Stimulated activated naive B cell treated with anti-CD40 and anti-IgM and Interleukin-4, amounts not matched to agents 10 μg/mL and 1 μg/mL and 100 μg/mL, for 72 hours (primary cell): ENCODE results near the gene PPP1R3F.

Experiments
- ATAC-seq, 2 donors: fragments of 150-1000 bp; cut with Tn5 transposase; replicated peaks; 2 replicates each; pipeline ENCODE4 v1.10.0; 2021; ENCODE audit warnings: moderate library complexity in 1 of 2
- DNase-seq: peaks from one replicate; pipeline ENCODE4 v3.0.0; 2021
- H3K27ac Mint-ChIP-seq: one replicate; pipeline ENCODE4 v1.8.0; 2022; ENCODE audit warnings: mild to moderate bottlenecking, mixed read lengths
- H3K27me3 Mint-ChIP-seq, 2 donors: one replicate each; pipeline ENCODE4 v1.8.0; 2022; ENCODE audit warnings: mixed read lengths in 2 of 2
- H3K36me3 Mint-ChIP-seq, 2 donors: one replicate each; pipeline ENCODE4 v1.8.0; 2022; ENCODE audit warnings: mixed read lengths in 2 of 2, mild to moderate bottlenecking in 1 of 2
- H3K4me1 Mint-ChIP-seq, 2 donors: one replicate each; pipeline ENCODE4 v1.8.0; 2022; ENCODE audit warnings: mixed read lengths in 2 of 2, mild to moderate bottlenecking in 1 of 2
- H3K4me3 Mint-ChIP-seq, 2 donors: one replicate each; pipeline ENCODE4 v1.8.0; 2022; ENCODE audit warnings: mild to moderate bottlenecking in 2 of 2, mixed read lengths in 2 of 2, moderate library complexity in 1 of 2
- H3K9me3 Mint-ChIP-seq, 2 donors: one replicate each; pipeline ENCODE4 v1.8.0; 2022; ENCODE audit warnings: mixed read lengths in 2 of 2, mild to moderate bottlenecking in 1 of 2

The PPP1R3F gene

DNA sequence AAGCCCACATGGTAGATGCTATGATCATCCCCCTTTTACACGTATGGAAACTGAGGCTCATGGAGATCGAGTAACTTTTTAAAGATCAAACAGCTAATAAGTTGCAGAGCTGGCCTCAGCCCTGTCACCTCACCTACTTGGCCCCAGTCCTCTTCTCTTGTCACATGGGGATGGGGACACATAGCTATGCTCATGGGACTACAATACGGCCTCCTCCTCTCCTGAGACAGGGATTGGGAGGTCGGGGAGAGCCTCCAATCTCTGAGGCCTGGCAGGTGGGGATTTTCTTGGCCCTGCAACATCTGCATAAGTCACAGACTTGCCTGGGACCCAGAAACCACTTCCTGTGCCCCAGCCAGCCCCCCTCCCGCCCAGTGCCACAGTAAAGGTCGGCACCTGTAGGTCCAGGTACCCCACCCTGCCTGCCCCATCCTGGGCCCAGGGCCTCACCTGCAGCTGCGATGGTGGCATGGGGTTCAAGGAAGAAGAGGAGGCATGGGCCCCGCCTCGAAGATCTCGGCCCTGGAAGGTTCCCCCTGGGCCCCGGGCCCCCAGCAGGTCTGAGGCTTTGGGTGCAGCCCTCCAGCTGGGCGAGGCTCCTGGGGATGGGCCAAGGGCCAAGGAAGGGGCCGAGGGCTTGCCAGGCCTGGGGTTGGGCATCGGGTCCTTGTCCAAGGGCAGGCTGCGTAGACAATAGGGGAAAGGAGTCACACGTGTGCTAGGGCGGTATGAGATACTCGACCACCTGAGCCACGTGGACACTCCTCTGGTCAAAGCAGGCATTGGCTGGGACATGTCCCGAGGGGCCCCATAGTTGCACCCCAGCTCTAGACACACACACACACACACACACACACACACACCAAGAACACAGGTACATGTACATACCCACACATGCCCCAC is 11.5 kb upstream of the PPP1R3F start:
- H3K36me3 Mint-ChIP-seq = peaks cover 0 to 9% of the 10 kb centered on the region in 2 donors
- no peak for DNase-seq
- peak overlapping the region; percentile 16 for H3K27ac Mint-ChIP-seq

DNA sequence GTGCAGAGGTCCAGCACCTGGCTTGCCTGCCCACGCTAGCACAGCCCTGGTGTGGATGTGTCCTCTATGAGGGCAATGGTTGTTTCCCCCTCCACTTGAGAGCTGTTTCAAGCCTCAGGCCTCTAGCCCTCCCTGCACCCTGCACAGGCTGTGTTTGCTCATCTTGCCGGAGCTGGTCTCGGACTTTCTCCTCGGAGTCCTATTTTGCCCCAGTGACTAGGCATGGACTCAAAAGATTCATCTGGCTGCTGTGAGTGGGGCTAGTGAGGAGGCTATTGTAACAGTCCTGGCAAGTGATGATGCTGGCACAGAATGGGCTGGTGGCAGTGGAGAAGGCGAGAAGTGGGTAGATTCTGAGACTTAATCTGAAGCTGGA is 10.9 kb upstream of the PPP1R3F start:
- Mint-ChIP-seq H3K4me1 (peaks cover 8 to 24% of the 10 kb centered on the region in 2 donors), H3K27me3 (peaks cover 10 to 14% of the 10 kb centered on the region in 2 donors), H3K4me3 (no peak overlapping the region), H3K36me3 (peaks cover 0 to 9% of the 10 kb centered on the region in 2 donors), H3K9me3 (no peaks in the 10 kb centered on the region), H3K27ac (no peak overlapping the region)
- no peak for ATAC-seq
- no peak for DNase-seq

More for the DNA sequence above, 11.5 kb upstream of the PPP1R3F start:
- no peaks in the 10 kb centered on the region for H3K9me3 Mint-ChIP-seq
- peaks cover 10 to 28% of the 10 kb centered on the region in 2 donors for H3K4me1 Mint-ChIP-seq
- H3K4me3 Mint-ChIP-seq = no peak overlapping the region
- peaks cover 10 to 14% of the 10 kb centered on the region in 2 donors for H3K27me3 Mint-ChIP-seq
- ATAC-seq = peak; percentile 33 to 45

DNA sequence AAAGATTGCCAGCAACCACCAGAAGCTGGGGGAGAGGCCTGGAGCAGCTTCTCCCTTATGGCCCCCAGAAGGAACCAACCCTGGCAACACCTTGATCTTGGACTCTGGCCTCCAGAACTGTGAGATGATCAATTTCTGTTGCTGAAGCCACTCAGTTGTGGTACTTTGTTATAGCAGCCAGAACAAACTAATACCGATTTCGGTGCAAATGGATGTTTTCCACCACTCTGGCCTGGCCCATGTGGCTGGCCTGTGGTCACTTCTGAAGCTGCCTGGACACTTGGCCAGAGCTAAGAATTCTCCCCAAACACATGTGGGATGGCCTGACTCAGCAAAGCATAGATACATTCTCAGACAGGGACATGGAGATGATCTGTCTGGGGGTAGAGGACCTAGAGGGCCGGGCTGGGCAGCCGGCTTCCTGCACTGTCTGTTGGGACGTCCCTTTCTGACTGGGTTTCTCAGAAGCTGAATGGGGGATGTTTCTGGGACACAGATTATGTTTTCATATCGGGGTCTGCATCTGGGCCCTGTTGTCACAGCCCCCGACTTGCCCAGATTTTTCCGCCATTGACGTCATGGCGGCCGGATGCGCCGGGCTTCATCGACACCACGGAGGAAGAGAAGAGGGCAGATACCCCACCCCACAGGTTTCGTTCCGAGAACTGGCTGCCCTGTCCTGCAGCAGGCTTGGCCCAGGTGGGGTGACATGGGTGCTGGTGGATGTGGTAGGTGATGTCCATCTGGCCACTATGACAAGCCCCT is 9.2 kb upstream of the PPP1R3F start:
- Mint-ChIP-seq H3K9me3 (no peaks in the 10 kb centered on the region), H3K36me3 (peaks cover 0 to 8% of the 10 kb centered on the region in 2 donors), H3K4me3 (no peak overlapping the region), H3K4me1 (peaks cover 8 to 29% of the 10 kb centered on the region in 2 donors), H3K27me3 (peaks cover 14% of the 10 kb centered on the region in 2 donors), H3K27ac (no peak overlapping the region)
- ATAC-seq (no peak), DNase-seq (no peak)

DNA sequence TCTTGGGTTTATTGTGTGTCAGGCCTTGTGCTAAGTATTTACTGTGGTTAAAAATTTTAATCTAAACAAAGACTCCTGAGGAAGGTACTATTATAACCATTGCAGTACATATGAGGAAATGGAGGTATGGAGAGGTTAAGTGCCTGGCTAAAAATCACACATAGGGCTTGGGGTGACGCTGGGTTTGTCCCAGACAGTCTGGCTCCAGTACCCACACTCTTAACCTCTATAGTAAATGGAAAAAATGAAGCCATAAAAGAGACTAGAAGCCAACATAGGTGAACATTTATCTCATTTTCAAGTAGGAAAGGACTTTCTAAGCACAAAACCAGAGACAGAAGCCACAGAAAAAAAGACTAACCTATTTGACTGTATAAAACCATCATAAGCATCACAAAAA is 7.0 kb upstream of the PPP1R3F start:
- peaks cover 0 to 3% of the 10 kb centered on the region in 2 donors for H3K36me3 Mint-ChIP-seq
- ATAC-seq (no peak), DNase-seq (no peak)
- no peak overlapping the region for H3K4me3 Mint-ChIP-seq
- H3K27ac Mint-ChIP-seq = no peak overlapping the region
- peaks cover 14% of the 10 kb centered on the region in 2 donors for H3K27me3 Mint-ChIP-seq
- H3K4me1 Mint-ChIP-seq = peaks cover 8 to 22% of the 10 kb centered on the region in 2 donors
- no peaks in the 10 kb centered on the region for H3K9me3 Mint-ChIP-seq

DNA sequence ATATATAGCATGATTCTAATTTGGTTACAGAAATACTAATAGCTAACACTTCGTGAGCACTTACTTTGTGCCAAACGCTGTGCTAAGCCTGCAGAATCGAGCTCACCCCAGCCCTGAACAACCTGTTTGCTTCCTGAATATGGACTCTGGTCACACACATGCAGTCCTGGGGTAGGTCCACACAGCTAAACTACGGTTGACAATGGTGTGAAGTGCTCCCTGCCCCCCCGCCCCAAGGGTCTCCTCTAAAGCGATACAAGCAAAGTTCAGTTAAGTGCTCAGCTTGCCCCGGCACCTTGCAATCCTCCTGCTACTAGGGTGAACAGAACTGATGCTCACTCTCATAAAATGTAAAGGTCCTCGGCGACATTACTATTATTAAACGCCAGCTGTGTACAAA is 6.0 kb upstream of the PPP1R3F start:
- Mint-ChIP-seq H3K36me3 (peaks cover 0 to 3% of the 10 kb centered on the region in 2 donors), H3K4me3 (no peak overlapping the region), H3K4me1 (peaks cover 7 to 15% of the 10 kb centered on the region in 2 donors), H3K27ac (no peak overlapping the region), H3K27me3 (peaks cover 14% of the 10 kb centered on the region in 2 donors), H3K9me3 (no peaks in the 10 kb centered on the region)
- DNase-seq = no peak
- no peak for ATAC-seq

DNA sequence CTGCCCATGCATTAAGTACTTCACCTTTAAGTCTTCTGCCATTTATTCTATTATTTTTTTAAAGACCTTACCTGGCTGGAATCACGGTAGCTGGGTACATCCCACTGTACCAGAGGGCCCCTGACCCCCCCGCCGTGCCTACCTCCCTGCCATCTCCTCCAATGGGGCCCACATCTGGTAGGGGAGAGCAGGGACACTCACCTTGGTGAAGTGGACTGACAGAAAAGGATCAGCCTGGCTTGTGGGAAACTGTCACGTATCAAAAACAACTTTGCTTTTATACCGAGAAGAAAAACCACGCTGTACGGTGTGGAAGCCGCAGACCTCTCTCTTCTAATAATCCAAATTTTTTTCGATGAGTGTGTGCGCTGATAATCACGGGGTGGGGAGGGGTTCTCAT is 5.1 kb upstream of the PPP1R3F start, which contains the start of gene FOXP3:
Gene FOXP3 (minus strand): TSS at position 251 of the 400 bp plus-strand sequence. CDS start 6,205 bp downstream, outside the sequence.
- H3K36me3 Mint-ChIP-seq = peaks cover 0 to 3% of the 10 kb centered on the region in 2 donors
- no peak for DNase-seq
- H3K4me1 Mint-ChIP-seq = peaks cover 7 to 15% of the 10 kb centered on the region in 2 donors
- no peak within 1 kb of the TSS for H3K4me3 Mint-ChIP-seq
- H3K27ac Mint-ChIP-seq = no peak within 1 kb of the TSS
- peaks cover 14% of the 10 kb centered on the region in 2 donors for H3K27me3 Mint-ChIP-seq
- no peaks in the 10 kb centered on the region for H3K9me3 Mint-ChIP-seq
- ATAC-seq = no peak

DNA sequence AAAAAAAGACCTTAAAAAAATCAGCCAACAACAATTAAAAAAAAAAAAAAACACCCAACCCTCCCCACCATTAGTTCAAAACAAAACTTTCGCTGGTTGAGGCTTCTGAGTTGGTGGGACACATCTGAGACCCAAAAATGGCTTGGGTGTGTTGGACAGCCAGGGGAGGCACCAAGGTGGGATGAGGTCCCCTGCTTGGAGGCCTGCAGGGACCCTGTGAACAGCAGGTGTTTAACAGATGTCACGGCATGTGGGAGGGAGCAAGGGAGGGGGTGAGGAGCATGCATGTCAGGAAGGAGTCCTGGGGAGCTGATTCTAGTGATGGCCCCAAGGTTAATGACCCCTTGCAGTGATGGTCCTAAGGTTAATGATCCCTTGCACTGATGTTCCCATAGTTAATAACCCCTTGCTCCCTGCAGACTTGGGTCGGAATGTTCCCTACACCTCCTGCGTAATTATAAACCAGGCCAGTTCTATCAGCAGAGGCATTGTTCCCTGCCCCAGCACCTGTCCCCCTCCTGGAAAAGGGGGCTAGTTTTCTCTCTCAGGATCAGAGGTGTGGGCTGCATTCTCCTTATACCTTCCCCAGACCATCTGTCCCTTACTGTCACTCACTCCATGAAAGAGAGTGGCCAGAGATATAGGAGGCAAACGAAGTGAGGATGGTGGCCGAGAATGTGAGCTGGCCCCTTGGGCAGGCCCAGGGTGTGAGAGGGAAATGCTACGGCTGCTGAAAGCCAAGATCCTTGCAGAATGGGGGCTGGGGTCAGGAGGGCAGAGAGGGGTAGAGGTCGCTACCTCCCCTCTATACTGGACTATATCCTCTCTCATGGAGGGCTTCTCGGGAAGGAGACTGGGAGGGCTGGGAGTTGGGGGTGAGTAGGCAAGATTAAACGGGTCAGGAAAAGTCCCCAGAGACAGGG is 2.8 kb upstream of the PPP1R3F start:
- Mint-ChIP-seq H3K9me3 (no peaks in the 10 kb centered on the region), H3K4me3 (peak overlapping the region in 1 of 2 donors; percentile 39), H3K27me3 (peaks cover 10 to 11% of the 10 kb centered on the region in 2 donors), H3K36me3 (peaks cover 7% of the 10 kb centered on the region in 2 donors), H3K27ac (no peak overlapping the region), H3K4me1 (peaks cover 12 to 21% of the 10 kb centered on the region in 2 donors)
- ATAC-seq = no peak
- DNase-seq = no peak

DNA sequence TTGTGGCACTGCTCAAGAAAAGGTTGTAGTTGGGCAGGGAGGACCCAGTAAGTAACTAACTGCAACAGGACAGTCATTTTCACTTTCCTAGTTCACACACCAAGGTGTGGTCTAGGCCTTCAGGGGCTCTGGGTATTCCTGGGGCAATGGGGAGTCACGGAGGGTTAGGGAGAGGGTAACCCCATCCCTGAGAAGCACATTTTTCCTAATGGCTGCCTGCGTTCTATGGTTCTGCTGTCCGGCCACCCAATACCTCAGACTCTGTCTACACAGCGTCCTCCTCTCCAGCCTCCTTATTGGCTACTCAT is 937 bp upstream of the PPP1R3F start:
- ATAC-seq (no peak), DNase-seq (peak; percentile 6)
- Mint-ChIP-seq H3K9me3 (no peaks in the 10 kb centered on the region), H3K36me3 (peaks cover 7% of the 10 kb centered on the region in 2 donors), H3K27ac (peak overlapping the region; percentile 99), H3K4me1 (peaks cover 17 to 33% of the 10 kb centered on the region in 2 donors), H3K4me3 (peak overlapping the region; percentile 88 to 92), H3K27me3 (peaks cover 0 to 4% of the 10 kb centered on the region in 2 donors)

DNA sequence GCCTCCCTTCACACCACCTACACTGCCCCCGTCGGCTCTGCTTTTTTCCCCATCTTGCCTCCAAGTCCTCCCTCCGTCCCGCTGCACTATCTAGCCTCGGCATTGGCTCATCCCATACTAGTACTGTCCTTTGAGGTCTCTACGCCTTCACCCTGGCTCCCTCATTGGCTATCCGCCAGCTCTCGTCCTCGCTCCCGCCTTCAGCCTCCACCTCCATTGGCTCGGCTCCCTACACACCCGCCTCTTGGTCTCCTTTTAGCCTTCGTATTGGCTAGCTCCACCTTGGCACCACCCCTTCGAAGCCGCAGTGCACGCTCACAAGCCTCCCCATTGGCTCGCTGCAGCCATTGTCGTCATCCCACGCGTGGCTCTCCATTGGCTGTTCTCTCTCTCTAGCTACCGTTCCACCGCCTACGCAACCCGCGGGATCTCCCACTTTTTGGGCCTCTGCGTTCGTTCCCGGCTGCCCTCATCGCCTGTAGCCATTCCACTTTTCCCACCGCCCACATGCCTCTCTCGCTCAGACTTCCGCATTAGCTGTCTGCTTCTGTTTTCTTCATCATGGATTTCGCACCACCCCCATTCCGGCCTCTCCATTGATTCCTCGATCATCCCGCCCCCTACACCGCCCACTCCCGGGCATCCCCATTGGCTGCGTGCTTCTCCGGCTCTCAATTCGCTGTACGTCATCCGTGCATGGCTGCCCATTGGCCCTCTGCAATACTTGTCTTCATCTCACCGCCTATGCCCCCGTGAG is 405 bp upstream of the PPP1R3F start:
- DNase-seq (peak; percentile 92), ATAC-seq (peak; percentile 89 to 90)
- Mint-ChIP-seq H3K9me3 (no peaks in the 10 kb centered on the region), H3K4me1 (peaks cover 17 to 35% of the 10 kb centered on the region in 2 donors), H3K4me3 (peak overlapping the region; percentile 88 to 92), H3K36me3 (peaks cover 7% of the 10 kb centered on the region in 2 donors), H3K27me3 (no peaks in the 10 kb centered on the region), H3K27ac (peak overlapping the region; percentile 99)

DNA sequence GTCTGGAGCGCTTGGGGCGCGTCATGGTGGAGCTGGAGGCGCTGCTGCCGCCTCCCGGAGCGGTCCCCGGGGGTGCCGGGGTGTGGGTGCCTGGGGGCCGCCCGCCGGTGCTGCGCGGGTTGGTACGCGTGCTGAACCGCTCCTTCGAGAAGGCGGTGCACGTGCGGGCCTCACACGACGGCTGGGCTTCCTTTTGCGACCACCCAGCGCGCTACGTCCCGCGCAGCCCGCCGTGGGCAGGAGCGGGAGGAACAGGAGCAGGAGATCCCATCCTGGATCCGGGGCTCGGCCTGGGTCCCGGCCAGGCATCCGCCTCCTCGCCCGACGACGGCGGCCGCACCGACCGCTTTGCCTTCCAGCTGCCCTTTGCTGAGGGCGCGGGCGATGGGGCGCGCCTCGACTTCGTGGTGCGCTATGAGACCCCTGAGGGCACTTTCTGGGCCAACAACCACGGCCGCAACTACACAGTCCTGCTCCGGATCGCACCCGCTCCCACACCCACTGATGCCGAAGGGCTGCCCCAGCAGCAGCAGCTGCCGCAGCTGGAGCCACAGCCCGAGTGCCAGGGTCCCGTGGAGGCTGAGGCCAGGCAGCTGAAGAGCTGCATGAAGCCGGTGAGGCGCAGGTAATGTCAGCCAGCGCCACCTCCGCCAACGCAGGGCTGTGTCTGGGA is 792 bp downstream of the PPP1R3F start:
- no peaks in the 10 kb centered on the region for H3K9me3 Mint-ChIP-seq
- H3K27ac Mint-ChIP-seq = peak overlapping the region; percentile 59
- H3K4me1 Mint-ChIP-seq = peaks cover 20 to 42% of the 10 kb centered on the region in 2 donors
- no peak for ATAC-seq
- H3K4me3 Mint-ChIP-seq = peak overlapping the region; percentile 54 to 76
- peaks cover 14 to 15% of the 10 kb centered on the region in 2 donors for H3K36me3 Mint-ChIP-seq
- no peak for DNase-seq
- H3K27me3 Mint-ChIP-seq = no peaks in the 10 kb centered on the region

DNA sequence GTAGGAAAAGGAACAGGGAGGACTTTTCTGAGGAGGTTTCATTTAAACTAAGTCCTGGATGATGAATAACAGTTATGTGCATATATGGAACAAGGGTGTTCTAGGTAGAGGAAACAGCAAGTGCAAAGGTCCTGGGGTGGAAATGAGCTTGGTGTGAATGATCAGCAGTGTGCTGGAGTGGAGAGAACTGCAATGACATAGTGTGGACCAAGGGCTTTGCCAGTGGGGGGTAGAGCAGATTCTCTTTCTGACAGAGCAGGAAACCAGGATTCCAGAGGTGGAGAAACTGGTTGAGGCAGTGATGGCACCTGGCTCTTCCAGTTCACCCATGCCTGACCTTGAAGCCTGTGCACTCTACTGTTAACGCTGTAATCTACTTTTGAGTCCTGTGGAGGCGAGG is 1.7 kb downstream of the PPP1R3F start:
- H3K27me3 Mint-ChIP-seq = no peaks in the 10 kb centered on the region
- H3K4me3 Mint-ChIP-seq = peak overlapping the region; percentile 54 to 76
- peaks cover 15 to 16% of the 10 kb centered on the region in 2 donors for H3K36me3 Mint-ChIP-seq
- DNase-seq (no peak), ATAC-seq (no peak)
- peak overlapping the region; percentile 45 for H3K27ac Mint-ChIP-seq
- H3K4me1 Mint-ChIP-seq = peaks cover 20 to 46% of the 10 kb centered on the region in 2 donors
- no peaks in the 10 kb centered on the region for H3K9me3 Mint-ChIP-seq

DNA sequence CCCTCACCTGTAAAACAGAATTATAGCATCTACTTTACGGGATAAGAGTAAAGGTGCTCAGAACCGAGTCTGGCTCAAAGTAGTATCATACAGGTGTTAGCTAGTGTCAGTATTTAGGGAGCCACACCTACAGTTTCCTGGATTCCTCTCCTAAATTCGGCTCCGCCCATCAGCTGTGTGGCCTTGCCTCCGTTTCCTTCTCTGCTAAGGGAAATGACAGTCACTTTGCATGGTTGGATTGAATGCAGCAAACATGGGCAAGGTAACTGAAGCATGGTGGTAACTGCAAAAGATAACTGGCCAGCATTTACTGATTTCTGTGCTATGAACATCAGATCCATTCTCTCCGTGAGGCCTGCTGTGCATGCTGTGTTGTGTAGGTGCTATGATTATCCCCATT is 2.8 kb downstream of the PPP1R3F start:
- Mint-ChIP-seq H3K9me3 (no peaks in the 10 kb centered on the region), H3K4me1 (peaks cover 21 to 46% of the 10 kb centered on the region in 2 donors), H3K27ac (peak overlapping the region; percentile 42), H3K4me3 (no peak overlapping the region), H3K36me3 (peaks cover 15 to 16% of the 10 kb centered on the region in 2 donors), H3K27me3 (no peaks in the 10 kb centered on the region)
- DNase-seq (no peak), ATAC-seq (no peak)
